HUES6 (cell line): ENCODE results near the gene INHBA.

Experiments used
- H3K27ac ChIP-seq: 2 replicates; pipeline ENCODE4 v1.7.0; 2013; ENCODE audit warnings: low read depth, mild to moderate bottlenecking, low read length, inconsistent platforms
- H3K27me3 ChIP-seq: 2 replicates; pipeline ENCODE4 v1.6.1; 2013; ENCODE audit warnings: low read length; ENCODE audit not compliant: control insufficient read depth, insufficient read depth
- H3K36me3 ChIP-seq: 2 replicates; pipeline ENCODE4 v1.6.1; 2013; ENCODE audit warnings: low read length; ENCODE audit not compliant: control insufficient read depth, insufficient read depth
- H3K4me1 ChIP-seq: 2 replicates; pipeline ENCODE4 v1.6.1; 2013; ENCODE audit warnings: low read length; ENCODE audit not compliant: control insufficient read depth, insufficient read depth
- H3K4me3 ChIP-seq: 2 replicates; pipeline ENCODE4 v1.5.1; 2013; ENCODE audit warnings: low read depth, low read length
- H3K9ac ChIP-seq: one replicate; pipeline ENCODE4 v1.6.1; 2013; ENCODE audit warnings: mild to moderate bottlenecking, low read length
- H3K9me3 ChIP-seq: 2 replicates; pipeline ENCODE4 v1.6.1; 2013; ENCODE audit warnings: low read depth, low read length; ENCODE audit not compliant: control insufficient read depth, insufficient read depth

INHBA gene

DNA sequence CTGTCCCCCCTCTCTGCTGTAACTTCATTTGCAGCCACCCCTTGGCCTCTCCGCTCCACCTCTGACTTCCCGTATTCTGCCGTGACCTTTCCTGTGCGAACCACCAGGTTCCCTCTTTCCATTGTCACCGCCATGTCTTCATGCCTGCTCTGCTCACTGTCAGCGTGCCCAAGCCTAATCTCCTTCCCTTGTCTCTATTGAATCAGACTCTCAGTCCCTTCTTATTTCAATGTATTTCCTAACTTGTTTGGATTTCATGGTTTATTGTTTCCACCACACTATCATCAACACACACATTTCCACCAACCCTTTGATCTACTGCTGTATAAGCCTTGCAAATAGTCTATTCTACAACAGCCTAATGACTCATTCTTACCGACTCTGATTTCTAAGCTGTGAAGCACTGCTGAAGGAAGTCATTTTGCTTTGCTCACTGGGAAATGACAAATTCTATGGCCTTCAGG lies 30.0 kb upstream of the INHBA start:
- no peaks in the 10 kb centered on the region for H3K36me3 ChIP-seq
- H3K9me3 ChIP-seq = no peaks in the 10 kb centered on the region
- H3K9ac ChIP-seq = no peak overlapping the region
- no peak overlapping the region for H3K27ac ChIP-seq
- peaks cover 6% of the 10 kb centered on the region; the same call in 1 of the 2 replicates for H3K4me1 ChIP-seq
- H3K27me3 ChIP-seq = no peaks in the 10 kb centered on the region
- no peak overlapping the region for H3K4me3 ChIP-seq

DNA sequence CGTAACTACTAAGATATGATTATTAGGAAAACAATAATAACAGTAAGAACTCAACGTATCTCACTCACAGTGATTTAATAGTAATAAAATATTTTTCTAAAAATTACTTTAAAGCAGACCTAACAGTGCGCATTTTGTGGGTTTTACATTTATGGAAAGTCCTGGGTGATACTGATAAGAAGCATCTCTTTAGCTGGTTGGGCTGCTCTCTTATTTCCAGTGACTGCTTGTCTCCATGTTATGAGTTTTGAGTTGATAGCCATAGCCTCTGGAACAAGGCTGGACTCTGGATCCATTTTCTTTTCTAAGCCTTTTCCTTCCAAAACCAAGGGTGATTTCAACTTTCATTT lies 29.5 kb upstream of the INHBA start:
- H3K4me3 ChIP-seq = no peak overlapping the region
- H3K9me3 ChIP-seq = no peaks in the 10 kb centered on the region
- H3K4me1 ChIP-seq = peaks cover 6% of the 10 kb centered on the region; the same call in 1 of the 2 replicates
- no peak overlapping the region for H3K9ac ChIP-seq
- H3K36me3 ChIP-seq = no peaks in the 10 kb centered on the region
- no peaks in the 10 kb centered on the region for H3K27me3 ChIP-seq
- no peak overlapping the region for H3K27ac ChIP-seq

DNA sequence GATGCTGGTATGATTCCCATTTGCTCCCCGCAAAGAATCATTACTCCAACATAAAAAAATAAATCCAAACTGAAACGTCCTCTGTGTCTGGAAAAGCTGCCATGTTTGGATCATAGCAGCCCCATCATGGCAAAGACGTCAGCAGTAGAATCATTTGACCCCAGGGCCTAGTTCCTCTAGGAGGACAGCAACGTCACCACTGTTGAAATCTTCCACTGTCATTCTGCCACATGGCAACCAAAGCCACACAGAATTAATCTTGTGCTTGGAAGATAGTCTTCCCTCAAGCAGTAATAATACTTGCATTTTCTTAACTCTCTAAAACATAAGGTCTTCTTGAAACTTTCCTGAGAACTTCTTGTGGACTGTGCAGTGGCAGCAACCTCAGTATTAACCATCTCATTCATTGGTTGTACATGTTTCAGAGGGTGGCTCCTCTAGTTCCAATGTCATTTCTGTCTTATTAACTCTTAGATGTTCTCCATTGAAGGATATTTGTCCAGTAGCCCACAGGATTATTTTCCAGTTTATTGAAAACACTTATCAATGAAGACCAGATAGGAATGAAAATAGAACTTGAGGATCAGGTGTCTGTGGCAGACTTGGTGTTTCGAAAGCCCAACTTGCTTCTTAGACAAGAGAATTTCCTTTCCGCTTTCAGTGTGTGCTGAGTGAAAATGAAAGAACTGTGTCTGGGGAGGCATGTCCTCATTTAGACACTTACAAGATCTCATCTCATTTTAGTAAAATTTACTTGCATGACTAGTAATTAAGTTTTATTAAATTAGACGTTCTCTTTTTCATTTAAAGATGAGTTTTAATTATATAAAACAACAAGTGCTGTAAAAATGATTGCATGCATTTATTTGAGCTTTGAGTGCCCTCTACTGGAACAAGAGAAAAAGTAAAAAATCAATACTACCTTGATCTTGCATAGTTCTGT lies 28.9 kb upstream of the INHBA start:
- Histone ChIP-seq H3K4me1 (peaks cover 6% of the 10 kb centered on the region; the same call in 1 of the 2 replicates), H3K9me3 (no peaks in the 10 kb centered on the region), H3K36me3 (no peaks in the 10 kb centered on the region), H3K27ac (no peak overlapping the region), H3K9ac (no peak overlapping the region), H3K27me3 (no peaks in the 10 kb centered on the region), H3K4me3 (no peak overlapping the region)

DNA sequence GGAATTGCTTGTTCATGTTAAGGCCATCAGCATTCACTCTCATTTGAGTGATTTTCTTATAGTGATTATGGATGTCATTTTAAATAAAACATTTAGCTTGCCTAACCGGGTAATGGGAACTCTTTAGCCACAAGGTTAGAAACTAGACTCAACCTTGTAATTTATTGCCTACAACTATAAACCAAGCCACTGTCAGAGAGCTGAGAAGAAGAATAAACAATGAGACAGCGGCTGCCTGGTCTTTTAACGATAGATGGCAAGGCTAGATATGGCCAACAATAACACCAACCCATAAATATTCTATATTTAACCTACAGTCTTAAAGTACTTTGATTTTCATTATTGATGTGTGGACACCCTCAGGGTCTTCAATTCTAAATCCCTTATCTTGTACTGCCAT lies 27.8 kb upstream of the INHBA start:
- Histone ChIP-seq H3K27me3 (no peaks in the 10 kb centered on the region), H3K27ac (no peak overlapping the region), H3K9me3 (no peaks in the 10 kb centered on the region), H3K9ac (no peak overlapping the region), H3K4me1 (peaks cover 10% of the 10 kb centered on the region), H3K4me3 (no peak overlapping the region), H3K36me3 (no peaks in the 10 kb centered on the region)

DNA sequence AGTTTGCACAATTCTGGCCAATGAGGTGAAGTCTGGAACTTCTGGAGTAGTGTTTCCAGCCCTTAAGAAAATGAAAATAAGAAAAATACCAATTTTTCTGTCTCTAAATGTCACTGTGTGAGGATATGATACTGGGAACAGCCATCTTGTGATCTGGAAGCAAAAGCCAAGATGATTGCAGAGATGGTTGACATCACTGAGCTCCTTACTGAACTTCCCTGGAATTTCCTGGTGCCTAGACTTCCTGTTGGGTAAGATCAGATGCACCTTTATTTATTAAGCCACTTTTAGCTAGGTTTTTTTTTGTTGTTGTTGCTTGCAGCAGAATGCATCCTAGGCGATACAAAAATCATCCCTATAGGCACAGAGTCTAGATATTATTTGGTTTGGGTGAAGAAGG lies 27.3 kb upstream of the INHBA start:
- Histone ChIP-seq H3K36me3 (no peaks in the 10 kb centered on the region), H3K4me3 (no peak overlapping the region), H3K27me3 (no peaks in the 10 kb centered on the region), H3K27ac (no peak overlapping the region), H3K9ac (no peak overlapping the region), H3K9me3 (no peaks in the 10 kb centered on the region), H3K4me1 (peaks cover 11% of the 10 kb centered on the region)

DNA sequence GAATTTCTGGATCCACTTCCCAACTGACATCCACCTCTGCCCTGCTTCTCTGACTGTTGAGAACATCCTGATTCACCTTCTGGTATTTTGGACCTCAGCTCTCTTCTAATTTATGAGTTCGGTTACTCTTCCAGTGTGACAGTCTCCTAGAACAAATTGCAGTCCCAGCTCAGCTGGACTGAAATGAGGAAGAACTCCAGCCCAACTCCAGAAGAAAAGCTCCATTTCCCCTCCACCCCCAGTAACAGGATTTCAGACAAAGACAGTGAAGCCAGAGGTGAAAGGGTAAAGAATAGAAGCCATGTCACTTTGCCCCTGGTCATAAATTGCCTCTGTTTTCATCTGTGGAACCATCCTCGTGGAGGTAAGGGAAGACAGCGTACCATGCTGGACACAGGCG lies 26.2 kb upstream of the INHBA start:
- Histone ChIP-seq H3K4me1 (peaks cover 11% of the 10 kb centered on the region), H3K9ac (no peak overlapping the region), H3K27me3 (no peaks in the 10 kb centered on the region), H3K4me3 (no peak overlapping the region), H3K27ac (no peak overlapping the region), H3K36me3 (no peaks in the 10 kb centered on the region), H3K9me3 (no peaks in the 10 kb centered on the region)

DNA sequence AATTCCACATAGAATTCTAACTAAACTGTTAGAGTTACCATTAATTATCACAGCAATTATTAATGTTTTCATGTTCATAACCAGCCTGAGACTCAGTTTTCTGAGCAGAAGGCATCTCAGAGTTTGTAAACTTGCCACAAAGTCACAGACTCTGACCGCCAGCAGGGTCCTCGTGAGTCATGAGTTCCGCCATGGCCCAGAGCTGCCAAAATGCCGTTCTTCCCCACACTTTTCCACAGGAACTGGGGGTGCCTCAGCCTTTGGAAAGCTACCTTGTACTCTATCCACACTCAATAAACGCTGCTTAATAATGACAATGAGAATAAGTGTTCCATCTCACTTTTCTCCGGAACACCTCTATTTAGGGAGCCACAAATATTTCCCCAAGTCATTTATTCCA lies 22.1 kb upstream of the INHBA start:
- Histone ChIP-seq H3K4me1 (peaks cover 5% of the 10 kb centered on the region; the same call in 1 of the 2 replicates), H3K27ac (no peak overlapping the region), H3K36me3 (no peaks in the 10 kb centered on the region), H3K9ac (no peak overlapping the region), H3K9me3 (no peaks in the 10 kb centered on the region), H3K4me3 (no peak overlapping the region), H3K27me3 (no peaks in the 10 kb centered on the region)

DNA sequence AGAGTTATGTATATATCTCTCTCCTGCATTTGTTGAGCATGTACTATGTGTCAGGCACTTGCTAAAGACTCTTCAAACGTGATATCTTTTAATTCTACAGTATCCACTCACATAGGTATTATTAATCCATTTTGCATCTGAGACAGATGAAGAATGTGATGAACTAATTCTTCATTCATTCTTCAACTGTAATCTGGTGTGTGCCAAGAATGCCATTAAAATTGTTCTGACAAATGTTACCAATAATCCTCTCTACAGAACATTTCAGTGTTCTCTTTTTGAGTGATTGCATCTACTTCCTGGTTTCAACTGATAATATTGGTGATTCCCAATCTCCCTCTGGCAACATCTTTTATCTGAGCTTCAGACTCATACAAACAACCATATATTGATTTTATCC lies 18.0 kb upstream of the INHBA start:
- H3K4me3 ChIP-seq = no peak overlapping the region
- peaks cover 3% of the 10 kb centered on the region; the same call in 1 of the 2 replicates for H3K4me1 ChIP-seq
- no peak overlapping the region for H3K9ac ChIP-seq
- H3K27ac ChIP-seq = no peak overlapping the region
- no peaks in the 10 kb centered on the region for H3K9me3 ChIP-seq
- no peaks in the 10 kb centered on the region for H3K36me3 ChIP-seq
- no peaks in the 10 kb centered on the region for H3K27me3 ChIP-seq

DNA sequence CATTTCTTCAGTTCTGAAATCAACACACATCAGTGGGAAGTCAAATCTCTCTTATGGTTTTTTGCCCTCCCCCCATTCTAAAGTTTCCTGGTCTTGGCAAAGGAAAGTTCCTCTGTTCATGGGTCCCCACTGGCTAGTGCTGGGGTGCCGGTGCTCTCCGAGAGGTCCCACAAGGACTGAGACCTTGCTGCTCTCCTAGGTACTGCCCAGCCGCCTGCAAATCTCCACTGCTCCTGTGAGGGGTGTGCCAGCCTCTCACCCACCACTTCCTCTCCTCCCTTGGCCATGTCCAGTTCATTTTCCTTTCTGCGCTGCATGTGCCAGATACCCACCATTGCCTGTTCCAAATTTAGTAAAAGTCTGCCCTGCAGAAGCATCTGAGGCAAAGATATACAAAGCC lies 17.2 kb upstream of the INHBA start:
- Histone ChIP-seq H3K9ac (no peak overlapping the region), H3K4me3 (no peak overlapping the region), H3K4me1 (no peaks in the 10 kb centered on the region), H3K36me3 (no peaks in the 10 kb centered on the region), H3K9me3 (no peaks in the 10 kb centered on the region), H3K27me3 (no peaks in the 10 kb centered on the region), H3K27ac (no peak overlapping the region)

DNA sequence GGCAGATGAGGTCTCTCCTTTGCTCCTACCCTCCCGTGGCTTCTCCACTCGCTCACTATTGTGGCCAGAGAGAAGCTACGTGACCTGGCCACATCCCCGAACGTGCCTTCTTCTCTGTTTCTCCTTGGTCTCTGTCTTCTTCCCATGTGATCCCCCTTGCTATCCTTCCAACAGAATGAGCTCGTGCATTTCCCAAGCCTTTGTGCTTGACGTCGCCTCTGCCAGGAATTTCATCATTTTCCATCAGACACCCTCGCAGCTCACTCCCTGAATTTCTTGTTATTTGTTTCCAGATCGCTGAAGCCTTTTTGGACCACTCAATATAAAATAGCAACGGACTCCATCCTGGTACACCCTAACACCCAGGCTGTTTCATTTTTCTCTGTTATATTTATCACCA lies 13.8 kb upstream of the INHBA start:
- no peak overlapping the region for H3K4me3 ChIP-seq
- no peaks in the 10 kb centered on the region for H3K4me1 ChIP-seq
- H3K9me3 ChIP-seq = no peaks in the 10 kb centered on the region
- H3K27me3 ChIP-seq = no peaks in the 10 kb centered on the region
- H3K27ac ChIP-seq = no peak overlapping the region
- H3K9ac ChIP-seq = no peak overlapping the region
- no peaks in the 10 kb centered on the region for H3K36me3 ChIP-seq

DNA sequence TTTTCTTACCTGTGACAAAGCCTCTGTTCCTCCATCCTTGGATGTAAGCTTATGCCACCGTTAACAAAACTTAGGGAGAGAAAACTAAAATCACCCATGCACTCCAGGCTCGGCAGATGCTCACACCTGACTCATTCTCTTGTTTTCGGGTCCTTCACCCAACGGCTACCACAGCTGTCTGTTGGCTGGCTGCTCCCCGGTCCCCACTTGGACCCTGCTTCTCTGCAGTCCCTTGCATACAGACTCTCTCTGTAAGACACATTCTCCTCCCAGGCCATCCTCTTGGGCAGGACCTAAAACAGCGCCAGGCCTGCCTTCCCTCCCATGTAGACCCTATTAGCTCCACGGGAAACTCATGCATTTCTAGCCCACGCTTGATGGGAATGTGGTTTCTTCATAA lies 12.1 kb upstream of the INHBA start:
- no peak overlapping the region for H3K9ac ChIP-seq
- no peaks in the 10 kb centered on the region for H3K36me3 ChIP-seq
- no peak overlapping the region for H3K4me3 ChIP-seq
- peaks cover 3% of the 10 kb centered on the region; the same call in 1 of the 2 replicates for H3K4me1 ChIP-seq
- H3K27ac ChIP-seq = no peak overlapping the region
- no peaks in the 10 kb centered on the region for H3K9me3 ChIP-seq
- H3K27me3 ChIP-seq = no peaks in the 10 kb centered on the region
